ENCODE data around the gene KRTAP10-5.

Gene KRTAP10-5

GRCh38 chr21:44583089-44583799 is 2.8 kb upstream of the KRTAP10-5 start:
- Histone ChIP-seq H3K27ac (no peak overlapping the region), H2AFZ (ENCODE audit: low read depth) (no peak overlapping the region), H3K4me1 (ENCODE audit: low read depth, poor library complexity, severe bottlenecking) (no peaks in the 10 kb centered on the region), H3K9ac (no peak overlapping the region), H3K27me3 (ENCODE audit: insufficient read depth, low read depth) (peaks cover 37% of the 10 kb centered on the region; the same call in 1 of the 2 replicates), H4K20me1 (ENCODE audit: insufficient read depth) (no peaks in the 10 kb centered on the region), H3K36me3 (ENCODE audit: insufficient read depth) (no peaks in the 10 kb centered on the region), H3K79me2 (ENCODE audit: insufficient read depth, low read depth) (no peaks in the 10 kb centered on the region), H3K4me3 (IDR thresholded peaks at IDR 0.05; ENCODE audit: insufficient read depth, low read depth, low read length) (no peak overlapping the region), H3K4me2 (no peak overlapping the region)
- no peak for TF ChIP-seq CTCF (conservative IDR thresholded peaks at IDR 0.05; ENCODE audit: low read depth, low read length)

- Histone ChIP-seq H2AFZ (ENCODE audit: low read depth) (no peak overlapping the region), H4K20me1 (ENCODE audit: insufficient read depth) (no peaks in the 10 kb centered on the region), H3K4me3 (IDR thresholded peaks at IDR 0.05; ENCODE audit: insufficient read depth, low read depth, low read length) (no peak overlapping the region), H3K36me3 (ENCODE audit: insufficient read depth) (no peaks in the 10 kb centered on the region), H3K27me3 (ENCODE audit: insufficient read depth, low read depth) (peaks cover 48% of the 10 kb centered on the region; the same call in 1 of the 2 replicates), H3K9ac (no peak overlapping the region), H3K79me2 (ENCODE audit: insufficient read depth, low read depth) (no peaks in the 10 kb centered on the region), H3K4me2 (no peak overlapping the region), H3K27ac (no peak overlapping the region), H3K4me1 (ENCODE audit: low read depth, poor library complexity, severe bottlenecking) (no peaks in the 10 kb centered on the region)
- TF ChIP-seq CTCF (conservative IDR thresholded peaks at IDR 0.05; ENCODE audit: low read depth, low read length), result no peak
Measured at GRCh38 chr21:44582055-44582454, 1.7 kb upstream of the KRTAP10-5 start.

- Histone ChIP-seq H3K27me3 (ENCODE audit: insufficient read depth, low read depth) (peaks cover 50% of the 10 kb centered on the region; the same call in 1 of the 2 replicates), H3K4me2 (no peak overlapping the region), H4K20me1 (ENCODE audit: insufficient read depth) (no peaks in the 10 kb centered on the region), H2AFZ (ENCODE audit: low read depth) (no peak overlapping the region), H3K4me3 (IDR thresholded peaks at IDR 0.05; ENCODE audit: insufficient read depth, low read depth, low read length) (no peak overlapping the region), H3K9ac (no peak overlapping the region), H3K36me3 (ENCODE audit: insufficient read depth) (no peaks in the 10 kb centered on the region), H3K4me1 (ENCODE audit: low read depth, poor library complexity, severe bottlenecking) (no peaks in the 10 kb centered on the region), H3K79me2 (ENCODE audit: insufficient read depth, low read depth) (no peaks in the 10 kb centered on the region), H3K27ac (no peak overlapping the region)
- TF ChIP-seq CTCF (conservative IDR thresholded peaks at IDR 0.05; ENCODE audit: low read depth, low read length), result no peak
Measured at GRCh38 chr21:44581158-44581557, 754 bp upstream of the KRTAP10-5 start.

GRCh38 chr21:44579833-44580144 is 615 bp downstream of the KRTAP10-5 start:
- Histone ChIP-seq H3K4me1 (ENCODE audit: low read depth, poor library complexity, severe bottlenecking) (no peaks in the 10 kb centered on the region), H3K4me3 (IDR thresholded peaks at IDR 0.05; ENCODE audit: insufficient read depth, low read depth, low read length) (no peak overlapping the region), H4K20me1 (ENCODE audit: insufficient read depth) (no peaks in the 10 kb centered on the region), H3K9ac (no peak overlapping the region), H3K27ac (no peak overlapping the region), H3K36me3 (ENCODE audit: insufficient read depth) (no peaks in the 10 kb centered on the region), H2AFZ (ENCODE audit: low read depth) (no peak overlapping the region), H3K4me2 (no peak overlapping the region), H3K79me2 (ENCODE audit: insufficient read depth, low read depth) (no peaks in the 10 kb centered on the region), H3K27me3 (ENCODE audit: insufficient read depth, low read depth) (peaks cover 47% of the 10 kb centered on the region; the same call in 1 of the 2 replicates)
- TF ChIP-seq CTCF (conservative IDR thresholded peaks at IDR 0.05; ENCODE audit: low read depth, low read length), result no peak

All from KMS-11 (cell line).